Chondrocyte (in vitro differentiated cells): ENCODE measurements around the gene ESR2. TPM values are rescaled to one million over a fixed set of nuclear protein-coding genes. Genes with fewer than 3 reads are reported as not detected.
A peak's percentile ranks its signal among the peaks of the same experiment; 100 is the strongest.

Experiments used
- DNase-seq: peaks from one replicate; pipeline ENCODE4 v3.0.0; 2021; ENCODE audit warnings: mixed read lengths, low spot score
- H3K27ac Mint-ChIP-seq: one replicate; pipeline ENCODE4 v1.8.0; 2021; ENCODE audit warnings: mild to moderate bottlenecking, moderate library complexity, mixed read lengths; ENCODE audit not compliant: unreplicated experiment
- H3K27me3 Mint-ChIP-seq: 2 replicates; pipeline ENCODE4 v1.8.0; 2021; ENCODE audit warnings: low read depth, mixed read lengths
- H3K36me3 Mint-ChIP-seq: 2 replicates; pipeline ENCODE4 v1.8.0; 2021; ENCODE audit warnings: low read depth, mixed read lengths
- H3K4me1 Mint-ChIP-seq: 2 replicates; pipeline ENCODE4 v1.8.0; 2021; ENCODE audit warnings: low read depth, mild to moderate bottlenecking, mixed read lengths
- H3K4me3 Mint-ChIP-seq: one replicate; pipeline ENCODE4 v1.8.0; 2021; ENCODE audit warnings: mild to moderate bottlenecking, moderate library complexity, mixed read lengths; ENCODE audit not compliant: unreplicated experiment
- H3K9me3 Mint-ChIP-seq: 2 replicates; pipeline ENCODE4 v1.8.0; 2021; ENCODE audit warnings: low read depth, mixed read lengths
- CTCF ChIP-seq: fragments of 200-600 bp; sonication (generic); IDR thresholded peaks from 2 replicates; pipeline ENCODE4 v1.5.0; 2021; ENCODE audit warnings: antibody characterized with exemption, mild to moderate bottlenecking, moderate library complexity
- total RNA-seq: library from RNA; stranded (reverse); gene quantifications from 3 replicates; pipeline ENCODE4 v1.2.1, GENCODE V29; 2021

ESR2 gene
- total RNA-seq, 1 donor from 2014 or later: not detected

GRCh38 chr14:64194404-64194803, 99.8 kb downstream of the ESR2 start:
- no peak overlapping the region for H3K27ac Mint-ChIP-seq
- no peak for TF ChIP-seq CTCF
- no peaks in the 10 kb centered on the region for H3K9me3 Mint-ChIP-seq
- DNase-seq: no peak
- H3K4me1 Mint-ChIP-seq: peaks cover 11% of the 10 kb centered on the region
- peaks cover 3% of the 10 kb centered on the region for H3K36me3 Mint-ChIP-seq
- H3K4me3 Mint-ChIP-seq: no peak overlapping the region
- no peaks in the 10 kb centered on the region for H3K27me3 Mint-ChIP-seq

GRCh38 chr14:64193821-64194220, 100.3 kb downstream of the ESR2 start:
- H3K9me3 Mint-ChIP-seq: no peaks in the 10 kb centered on the region
- peaks cover 11% of the 10 kb centered on the region for H3K4me1 Mint-ChIP-seq
- H3K27ac Mint-ChIP-seq: no peak overlapping the region

DNA sequence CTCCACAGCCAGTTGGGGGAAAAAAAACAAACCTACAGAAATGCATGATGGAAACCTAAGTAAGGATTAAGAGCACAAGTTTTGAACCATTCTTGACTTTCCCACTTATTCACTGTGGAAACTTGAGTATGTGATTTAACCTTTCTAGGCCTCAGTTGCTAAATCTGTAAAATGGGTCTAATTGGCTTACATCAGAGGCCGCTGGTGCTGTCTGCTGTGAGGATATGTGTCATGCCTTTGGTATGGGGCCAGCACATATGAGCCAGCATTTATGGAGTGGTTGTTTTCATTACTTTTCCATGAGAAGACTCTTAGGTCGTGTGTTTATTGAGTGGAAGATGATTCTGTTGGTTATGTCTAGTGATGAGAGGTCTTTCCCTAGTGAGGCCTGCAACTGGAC, 102.4 kb downstream of the ESR2 start:
- peaks cover 4% of the 10 kb centered on the region for H3K4me1 Mint-ChIP-seq
- H3K4me3 Mint-ChIP-seq: no peak overlapping the region
- DNase-seq: no peak
- no peaks in the 10 kb centered on the region for H3K9me3 Mint-ChIP-seq
- H3K27me3 Mint-ChIP-seq: no peaks in the 10 kb centered on the region
- peaks cover 4% of the 10 kb centered on the region for H3K36me3 Mint-ChIP-seq
- H3K27ac Mint-ChIP-seq: peak overlapping the region; percentile 28
- TF ChIP-seq CTCF: no peak

More at GRCh38 chr14:64193821-64194220, 100.3 kb downstream of the ESR2 start:
- no peak for TF ChIP-seq CTCF
- peaks cover 3% of the 10 kb centered on the region for H3K36me3 Mint-ChIP-seq
- no peaks in the 10 kb centered on the region for H3K27me3 Mint-ChIP-seq
- no peak for DNase-seq
- H3K4me3 Mint-ChIP-seq: no peak overlapping the region

- H3K27me3 Mint-ChIP-seq: no peaks in the 10 kb centered on the region
Measured at GRCh38 chr14:64190974-64191502, 103.1 kb downstream of the ESR2 start.

DNA sequence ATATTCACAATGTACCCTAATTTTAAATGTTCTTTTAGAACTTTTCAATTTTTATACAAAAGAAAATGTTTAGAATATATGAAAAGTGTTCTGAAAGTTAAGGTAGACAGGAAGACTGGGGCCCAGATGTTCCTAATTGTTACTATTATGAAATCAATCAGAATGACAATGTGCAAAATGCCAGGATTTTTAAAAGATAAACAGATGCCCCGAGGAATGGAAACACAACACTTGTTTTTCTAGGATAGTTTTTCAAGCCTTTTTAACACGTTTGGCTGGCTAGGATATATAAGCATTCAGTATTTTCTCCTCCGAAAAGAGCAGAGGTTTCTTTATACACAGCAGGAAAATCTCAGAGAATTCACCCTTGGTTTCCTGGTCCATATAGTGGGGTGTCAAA, 106.8 kb downstream of the ESR2 start:
- Mint-ChIP-seq H3K4me1 (no peaks in the 10 kb centered on the region), H3K9me3 (no peaks in the 10 kb centered on the region), H3K27ac (no peak overlapping the region), H3K4me3 (no peak overlapping the region), H3K27me3 (no peaks in the 10 kb centered on the region), H3K36me3 (peaks cover 4% of the 10 kb centered on the region)
- DNase-seq: no peak
- no peak for TF ChIP-seq CTCF

More at GRCh38 chr14:64190974-64191502, 103.1 kb downstream of the ESR2 start:
- no peaks in the 10 kb centered on the region for H3K9me3 Mint-ChIP-seq
- H3K36me3 Mint-ChIP-seq: peaks cover 4% of the 10 kb centered on the region
- no peak overlapping the region for H3K27ac Mint-ChIP-seq
- no peak for DNase-seq
- H3K4me1 Mint-ChIP-seq: no peaks in the 10 kb centered on the region
- TF ChIP-seq CTCF: no peak
- H3K4me3 Mint-ChIP-seq: no peak overlapping the region
